Peyer's patch (tissue), 4 donors: ENCODE measurements around the gene LRP6.

Experiments
- CTCF ChIP-seq, 6 experiments: fragments of 450-650 bp in 4 of 6; fragments of 200-600 bp in 2 of 6; sonication (generic) in 1 of 6; IDR thresholded peaks; one replicate each; pipeline ENCODE4 v1.5.1; 2017 to 2019; ENCODE audit warnings: antibody characterized with exemption in 6 of 6, mild to moderate bottlenecking in 3 of 6, moderate library complexity in 1 of 6
- POLR2A ChIP-seq, 2 donors: fragments of 450-650 bp; IDR thresholded peaks; one replicate each; pipeline ENCODE4 v1.5.1; 2017; ENCODE audit warnings: antibody characterized with exemption in 2 of 2, mild to moderate bottlenecking in 2 of 2, moderate library complexity in 2 of 2

GRCh38 chr12:12230275-12230674 is 36.6 kb downstream of the LRP6 start:
- TF ChIP-seq CTCF (IDR thresholded peaks at IDR 0.05) (no peak), POLR2A (IDR thresholded peaks at IDR 0.05) (no peak)
